GM10266 (cell line): Measurements from ENCODE around the gene PTCD2.

Experiments used
- DNase-seq: peaks from one replicate; pipeline ENCODE4 v3.0.0; 2012; ENCODE audit errors: extremely low spot score
- TF ChIP-seq, protein P1 (sequence below): IDR thresholded peaks from 2 replicates; pipeline ENCODE4 v1.5.1; 2012; ENCODE audit warnings: mild to moderate bottlenecking, low read depth; ENCODE audit not compliant: control insufficient read depth, insufficient read depth; ENCODE audit errors: missing control alignments

PTCD2 gene

DNA sequence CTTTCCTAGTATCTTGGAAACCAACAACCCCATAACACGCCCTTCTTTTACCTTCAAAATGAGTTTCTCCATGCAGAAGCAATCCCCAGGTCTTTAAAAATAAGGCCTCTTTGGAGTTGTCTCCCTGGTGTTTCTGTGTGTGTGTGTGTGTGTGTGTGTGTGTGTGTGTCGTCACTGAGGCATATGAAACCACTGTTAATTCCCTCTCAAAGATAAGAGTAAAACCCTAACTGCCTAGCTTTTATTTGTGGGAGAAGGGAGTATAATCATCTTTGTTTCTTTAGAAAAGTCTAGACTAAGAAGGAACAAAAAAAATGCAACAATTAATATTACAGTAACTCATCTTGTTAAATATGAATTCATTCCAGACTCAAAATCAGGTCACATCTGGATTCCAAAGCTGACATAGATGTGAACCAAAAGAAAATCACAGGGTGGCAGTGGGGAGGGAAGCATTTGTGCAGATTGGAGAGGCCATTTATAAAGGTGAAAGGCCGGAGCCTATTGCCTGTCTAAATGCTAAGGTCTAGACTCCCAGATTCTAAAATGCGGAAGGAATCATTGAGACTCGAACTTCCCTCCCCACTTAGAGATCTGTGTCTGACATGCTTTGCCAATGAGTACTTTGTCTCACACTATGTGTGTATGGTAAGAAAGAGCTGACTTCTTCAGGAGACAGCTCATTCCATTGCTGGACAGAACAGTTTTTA lies 95.6 kb downstream of the PTCD2 start:
- no peak for DNase-seq

DNA sequence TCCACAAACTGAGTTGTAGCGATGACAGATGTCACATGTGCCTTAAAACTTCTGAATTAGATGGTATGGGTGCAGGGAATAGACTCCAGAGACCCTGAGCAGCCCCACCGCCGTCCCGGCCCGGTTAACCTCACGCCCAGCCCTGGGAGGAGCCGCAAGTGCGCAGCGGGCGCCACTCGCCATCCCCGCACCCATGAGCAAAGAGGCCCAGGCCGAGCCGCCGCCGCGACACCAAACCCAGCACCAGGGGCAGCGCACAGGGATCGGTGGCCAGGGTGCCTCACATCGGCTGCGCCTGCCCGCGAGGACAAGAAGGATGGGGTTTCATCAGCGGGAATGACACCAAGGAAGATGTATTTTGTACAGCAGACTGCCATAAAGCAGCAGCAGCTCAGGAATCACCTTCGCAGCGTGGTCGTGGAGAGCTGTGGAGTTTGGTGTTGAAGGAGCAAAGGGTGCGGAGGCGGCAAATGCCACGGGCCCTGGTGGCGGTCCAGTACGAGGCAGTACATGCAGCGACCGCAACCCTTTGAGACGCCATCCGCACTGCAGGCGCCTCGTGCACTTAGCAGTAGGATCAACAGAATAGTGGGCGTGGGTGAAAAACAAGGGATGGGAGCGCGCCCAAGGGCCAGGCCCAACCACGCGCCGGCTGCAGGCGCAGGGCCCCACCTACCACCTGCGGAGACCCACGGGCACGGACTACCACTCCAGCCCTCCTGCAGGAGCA lies 97.3 kb downstream of the PTCD2 start:
- TF ChIP-seq, protein P1, sequence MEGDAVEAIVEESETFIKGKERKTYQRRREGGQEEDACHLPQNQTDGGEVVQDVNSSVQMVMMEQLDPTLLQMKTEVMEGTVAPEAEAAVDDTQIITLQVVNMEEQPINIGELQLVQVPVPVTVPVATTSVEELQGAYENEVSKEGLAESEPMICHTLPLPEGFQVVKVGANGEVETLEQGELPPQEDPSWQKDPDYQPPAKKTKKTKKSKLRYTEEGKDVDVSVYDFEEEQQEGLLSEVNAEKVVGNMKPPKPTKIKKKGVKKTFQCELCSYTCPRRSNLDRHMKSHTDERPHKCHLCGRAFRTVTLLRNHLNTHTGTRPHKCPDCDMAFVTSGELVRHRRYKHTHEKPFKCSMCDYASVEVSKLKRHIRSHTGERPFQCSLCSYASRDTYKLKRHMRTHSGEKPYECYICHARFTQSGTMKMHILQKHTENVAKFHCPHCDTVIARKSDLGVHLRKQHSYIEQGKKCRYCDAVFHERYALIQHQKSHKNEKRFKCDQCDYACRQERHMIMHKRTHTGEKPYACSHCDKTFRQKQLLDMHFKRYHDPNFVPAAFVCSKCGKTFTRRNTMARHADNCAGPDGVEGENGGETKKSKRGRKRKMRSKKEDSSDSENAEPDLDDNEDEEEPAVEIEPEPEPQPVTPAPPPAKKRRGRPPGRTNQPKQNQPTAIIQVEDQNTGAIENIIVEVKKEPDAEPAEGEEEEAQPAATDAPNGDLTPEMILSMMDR: no peak

More for the DNA sequence above, 95.6 kb downstream of the PTCD2 start:
- TF ChIP-seq, protein P1: no peak

More for the DNA sequence above, 97.3 kb downstream of the PTCD2 start:
- DNase-seq: no peak
